ENCODE measurements around the gene POC1B.

DNA sequence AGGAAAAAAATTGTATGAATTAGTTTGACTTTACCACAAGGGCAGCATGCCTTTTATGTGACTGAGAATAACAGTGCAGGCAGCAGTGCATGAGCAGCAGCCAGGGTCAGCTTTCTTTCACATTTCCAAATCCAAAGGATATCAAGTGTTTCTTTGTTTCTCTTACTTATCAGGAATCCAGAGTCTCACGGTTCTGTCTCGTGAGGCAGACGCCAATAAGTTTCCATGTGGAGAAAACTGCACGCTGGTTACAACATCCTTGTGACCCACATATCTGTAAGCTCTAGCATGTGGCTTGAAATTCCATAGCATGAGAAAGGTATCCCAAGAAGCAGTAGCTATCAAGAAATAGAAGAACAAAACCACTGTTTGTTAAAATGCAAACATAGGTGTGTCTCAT is 28.8 kb downstream of the POC1B start:
- TF ChIP-seq POLR2AphosphoS5 (IDR thresholded peaks at IDR 0.05; ENCODE audit: borderline replicate concordance, low read depth, low read length) (no peak), EZH2 (IDR thresholded peaks at IDR 0.05) (no peak)
